HG03135 (cell line): ENCODE data around the gene EFCAB9.

Experiments used
- ATAC-seq: cut with Tn5 transposase; IDR thresholded peaks from one replicate; pipeline ENCODE4 v1.9.1; 2021; ENCODE audit warnings: mild to moderate bottlenecking, moderate library complexity; ENCODE audit not compliant: unreplicated experiment

Gene EFCAB9

GRCh38 chr5:172235827-172236736 is 42.1 kb downstream of the EFCAB9 start:
- ATAC-seq: no peak

- no peak for ATAC-seq
Observed at GRCh38 chr5:172238334-172238733, 44.4 kb downstream of the EFCAB9 start.

GRCh38 chr5:172243302-172243701 is 49.3 kb downstream of the EFCAB9 start:
- no peak for ATAC-seq

GRCh38 chr5:172245046-172245445 is 51.1 kb downstream of the EFCAB9 start:
- ATAC-seq: no peak

- ATAC-seq: no peak
Observed at GRCh38 chr5:172245703-172246125, 51.7 kb downstream of the EFCAB9 start.

- ATAC-seq: no peak
Observed at GRCh38 chr5:172248637-172249036, 54.7 kb downstream of the EFCAB9 start.

- no peak for ATAC-seq
Observed at GRCh38 chr5:172251419-172251818, 57.4 kb downstream of the EFCAB9 start.

GRCh38 chr5:172252501-172252900 is 58.5 kb downstream of the EFCAB9 start:
- no peak for ATAC-seq
